HS-27A (cell line): ENCODE measurements around the gene COMMD7.
"Not testable (repeated sequence)": the region's sequence is repeated elsewhere in the genome, so short reads cannot be mapped to it uniquely, and the experiment has no call there.

ENCODE experiments used
- DNase-seq: peaks from one replicate; pipeline ENCODE4 v3.0.0-alpha.2; 2012; ENCODE audit warnings: low read depth, missing footprints

Gene COMMD7

GRCh38 chr20:32728435-32728834, 14.8 kb downstream of the COMMD7 start:
- not testable (repeated sequence) for DNase-seq

GRCh38 chr20:32727683-32728082, 15.6 kb downstream of the COMMD7 start:
- no peak for DNase-seq

GRCh38 chr20:32718749-32719348, 24.4 kb downstream of the COMMD7 start:
- no peak for DNase-seq

GRCh38 chr20:32711346-32711745, 31.9 kb downstream of the COMMD7 start:
- DNase-seq: no peak

GRCh38 chr20:32709632-32710121, 33.6 kb downstream of the COMMD7 start:
- no peak for DNase-seq

GRCh38 chr20:32709029-32709631, 34.1 kb downstream of the COMMD7 start:
- not testable (repeated sequence) for DNase-seq

GRCh38 chr20:32707691-32708581, 35.3 kb downstream of the COMMD7 start:
- no peak for DNase-seq

- no peak for DNase-seq
Measured at GRCh38 chr20:32706486-32706885, 36.8 kb downstream of the COMMD7 start.

- DNase-seq: no peak
Measured at GRCh38 chr20:32702706-32703425, 40.4 kb downstream of the COMMD7 start.

- no peak for DNase-seq
Measured at GRCh38 chr20:32697608-32698007, 45.7 kb downstream of the COMMD7 start.

GRCh38 chr20:32695089-32695488, 48.2 kb downstream of the COMMD7 start:
- no peak for DNase-seq

- DNase-seq: not testable (repeated sequence)
Measured at GRCh38 chr20:32688966-32689365, 54.3 kb downstream of the COMMD7 start.

GRCh38 chr20:32687180-32687532, 56.1 kb downstream of the COMMD7 start:
- no peak for DNase-seq

- no peak for DNase-seq
Measured at GRCh38 chr20:32686530-32687179, 56.6 kb downstream of the COMMD7 start.

GRCh38 chr20:32685541-32686529, 57.4 kb downstream of the COMMD7 start:
- DNase-seq: no peak

- no peak for DNase-seq
Measured at GRCh38 chr20:32682508-32682987, 60.7 kb downstream of the COMMD7 start.

GRCh38 chr20:32681175-32682084, 61.8 kb downstream of the COMMD7 start:
- no peak for DNase-seq

GRCh38 chr20:32680544-32681174, 62.6 kb downstream of the COMMD7 start:
- DNase-seq: no peak

GRCh38 chr20:32678948-32679347, 64.3 kb downstream of the COMMD7 start:
- DNase-seq: no peak
